ENCODE data around the gene LCN6.

DNA sequence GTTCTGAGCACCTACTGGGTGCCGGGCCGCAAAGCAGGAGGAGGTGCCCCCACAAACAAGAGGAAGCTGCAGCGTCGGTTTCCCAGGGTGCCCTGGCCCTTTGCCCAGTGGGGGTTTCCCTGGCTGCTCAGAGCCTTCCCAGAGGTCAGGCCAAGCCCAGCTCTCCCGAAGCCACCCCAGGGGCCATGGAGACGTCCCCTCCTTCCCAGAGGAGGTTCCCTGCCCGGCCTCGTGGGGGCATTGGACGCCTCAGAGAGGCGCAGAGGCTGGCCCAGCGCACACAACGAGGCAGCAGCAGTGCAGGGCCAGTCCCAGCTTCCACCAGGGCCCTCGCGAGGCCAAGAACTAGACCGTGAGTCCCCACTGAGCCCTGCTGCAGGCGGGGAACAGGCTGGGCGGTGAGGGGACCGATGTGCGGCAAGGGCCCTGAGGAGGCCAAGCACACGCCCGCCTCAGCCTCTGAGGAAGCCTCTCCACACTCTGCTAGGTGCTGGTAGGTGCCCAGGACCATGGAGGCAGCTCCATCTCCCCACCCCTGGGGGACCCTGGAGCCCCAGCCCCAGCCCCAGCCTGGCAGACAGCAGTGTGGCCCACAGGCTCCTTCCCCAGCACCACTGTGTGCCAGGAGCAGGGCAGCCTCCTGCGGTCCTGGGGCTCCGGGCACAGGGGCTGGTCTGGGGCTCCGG lies 29.0 kb downstream of the LCN6 start:
- TF ChIP-seq YY1 (IDR thresholded peaks at IDR 0.05; ENCODE audit: insufficient read depth, insufficient read length) (no peak), ZNF274 (IDR thresholded peaks at IDR 0.05; ENCODE audit: low read depth, low read length) (no peak)

All from NT2/D1 (cell line).